HFF-Myc (cell line): Measurements from ENCODE around the gene UVRAG.

Source experiments
- DNase-seq: peaks from one replicate; pipeline ENCODE4 v3.0.0-alpha.2; 2011; ENCODE audit warnings: low read depth; ENCODE audit errors: extremely low read depth
- H3K4me3 ChIP-seq: replicated peaks from 2 replicates; pipeline ENCODE4 v1.5.1; 2011; ENCODE audit warnings: low read depth, mild to moderate bottlenecking, control low read depth, low read length
- TF ChIP-seq, protein P1 (sequence below): IDR thresholded peaks from 2 replicates; pipeline ENCODE4 v1.5.1; 2012; ENCODE audit warnings: mild to moderate bottlenecking, low read depth, low read length, control low read depth; ENCODE audit errors: missing control alignments

UVRAG gene

DNA sequence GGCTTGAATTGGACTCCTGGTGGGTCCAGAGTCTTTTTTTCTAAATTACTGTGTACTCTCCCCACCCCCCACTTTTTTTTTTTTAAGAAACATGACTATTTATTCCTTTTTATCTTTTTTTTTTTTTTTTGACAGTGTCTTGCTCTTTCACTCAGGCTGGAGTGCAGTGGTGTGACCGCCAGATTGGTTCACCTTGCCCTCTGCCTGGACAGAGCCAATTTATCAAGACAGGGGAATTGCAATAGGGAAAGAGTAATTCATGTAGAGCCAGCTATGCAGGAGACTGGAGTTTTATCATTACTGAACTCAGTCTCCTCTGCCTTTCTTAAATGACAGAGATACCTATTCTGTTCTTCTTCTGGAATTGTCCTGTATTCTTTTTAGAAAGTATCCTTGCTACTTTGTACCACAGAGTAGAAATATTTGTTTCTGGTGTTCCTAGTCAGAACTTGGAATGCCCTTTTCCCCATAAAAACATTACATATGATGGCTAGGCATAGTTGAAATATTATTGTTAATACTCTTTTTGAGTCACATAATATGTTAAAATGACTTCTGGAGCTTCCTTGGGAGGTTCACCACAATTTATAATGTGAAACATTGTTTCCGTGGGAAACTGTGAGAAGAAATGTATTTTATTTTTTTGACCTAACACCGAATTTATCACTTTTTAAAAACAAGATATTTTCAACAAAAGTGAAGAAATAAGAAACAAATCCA lies 95.6 kb downstream of the UVRAG start:
- no peak overlapping the region for H3K4me3 ChIP-seq
- TF ChIP-seq, protein P1, sequence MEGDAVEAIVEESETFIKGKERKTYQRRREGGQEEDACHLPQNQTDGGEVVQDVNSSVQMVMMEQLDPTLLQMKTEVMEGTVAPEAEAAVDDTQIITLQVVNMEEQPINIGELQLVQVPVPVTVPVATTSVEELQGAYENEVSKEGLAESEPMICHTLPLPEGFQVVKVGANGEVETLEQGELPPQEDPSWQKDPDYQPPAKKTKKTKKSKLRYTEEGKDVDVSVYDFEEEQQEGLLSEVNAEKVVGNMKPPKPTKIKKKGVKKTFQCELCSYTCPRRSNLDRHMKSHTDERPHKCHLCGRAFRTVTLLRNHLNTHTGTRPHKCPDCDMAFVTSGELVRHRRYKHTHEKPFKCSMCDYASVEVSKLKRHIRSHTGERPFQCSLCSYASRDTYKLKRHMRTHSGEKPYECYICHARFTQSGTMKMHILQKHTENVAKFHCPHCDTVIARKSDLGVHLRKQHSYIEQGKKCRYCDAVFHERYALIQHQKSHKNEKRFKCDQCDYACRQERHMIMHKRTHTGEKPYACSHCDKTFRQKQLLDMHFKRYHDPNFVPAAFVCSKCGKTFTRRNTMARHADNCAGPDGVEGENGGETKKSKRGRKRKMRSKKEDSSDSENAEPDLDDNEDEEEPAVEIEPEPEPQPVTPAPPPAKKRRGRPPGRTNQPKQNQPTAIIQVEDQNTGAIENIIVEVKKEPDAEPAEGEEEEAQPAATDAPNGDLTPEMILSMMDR, result no peak
- DNase-seq, result no peak

DNA sequence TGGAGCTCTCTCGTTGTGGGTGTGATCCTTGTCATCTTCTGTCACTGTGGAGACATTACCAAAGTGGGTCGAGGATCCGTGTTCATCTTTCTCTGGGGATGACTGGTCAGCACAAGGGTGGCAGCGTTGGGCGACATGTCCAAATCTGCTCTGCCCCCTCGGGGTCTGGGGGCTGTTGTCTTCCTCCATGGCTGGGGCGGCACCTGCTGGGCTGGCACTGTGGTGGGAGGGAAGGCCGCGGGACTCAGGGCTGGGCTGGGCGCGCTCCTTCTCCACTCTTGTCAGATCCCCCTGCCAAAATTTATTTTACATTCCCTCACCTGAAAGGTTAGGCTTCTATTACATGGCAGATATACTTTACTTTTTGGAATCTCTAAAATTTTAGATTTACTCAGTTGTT lies 96.4 kb downstream of the UVRAG start:
- no peak for DNase-seq
- no peak overlapping the region for H3K4me3 ChIP-seq
- TF ChIP-seq, protein P1, result no peak

DNA sequence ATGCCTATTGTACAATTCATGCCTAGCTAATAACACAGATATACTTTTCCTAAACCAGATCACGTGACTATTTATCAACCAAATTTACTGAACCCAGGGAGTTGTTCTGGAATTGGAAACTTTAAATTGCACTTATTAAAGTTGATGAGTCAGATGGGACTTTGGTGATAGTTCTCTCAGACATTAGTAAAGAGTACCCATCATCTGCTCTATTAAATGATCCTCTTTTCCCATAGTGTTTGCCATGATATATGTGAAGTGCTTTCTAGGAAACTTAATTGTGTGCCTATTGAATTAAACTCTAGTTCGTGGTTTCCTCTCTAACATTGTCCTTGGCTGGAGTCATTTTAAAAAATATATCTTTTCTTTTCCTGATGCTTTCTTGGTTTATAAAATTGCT lies 99.0 kb downstream of the UVRAG start:
- no peak overlapping the region for H3K4me3 ChIP-seq
- no peak for DNase-seq
- TF ChIP-seq, protein P1, result no peak

DNA sequence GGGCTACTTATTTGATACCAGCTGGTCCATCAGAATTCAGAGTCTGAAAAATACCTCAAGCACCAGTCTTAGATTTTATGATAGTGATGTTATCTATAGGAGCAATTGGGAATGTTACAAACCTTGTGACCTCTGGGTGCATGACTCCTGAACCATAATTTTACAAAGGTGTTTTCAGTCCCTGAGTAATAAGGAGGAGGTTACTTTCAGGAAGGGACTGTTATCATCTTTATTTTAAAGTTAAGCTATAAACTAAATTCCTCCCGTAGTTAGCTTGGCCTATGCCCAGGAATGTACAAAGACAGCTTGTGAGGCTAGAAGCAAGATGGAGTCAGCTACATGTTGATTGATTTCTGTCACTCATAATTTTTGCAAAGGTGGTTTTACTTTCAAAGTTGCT lies 101.9 kb downstream of the UVRAG start:
- H3K4me3 ChIP-seq, result no peak overlapping the region
- TF ChIP-seq, protein P1, result no peak
- no peak for DNase-seq

DNA sequence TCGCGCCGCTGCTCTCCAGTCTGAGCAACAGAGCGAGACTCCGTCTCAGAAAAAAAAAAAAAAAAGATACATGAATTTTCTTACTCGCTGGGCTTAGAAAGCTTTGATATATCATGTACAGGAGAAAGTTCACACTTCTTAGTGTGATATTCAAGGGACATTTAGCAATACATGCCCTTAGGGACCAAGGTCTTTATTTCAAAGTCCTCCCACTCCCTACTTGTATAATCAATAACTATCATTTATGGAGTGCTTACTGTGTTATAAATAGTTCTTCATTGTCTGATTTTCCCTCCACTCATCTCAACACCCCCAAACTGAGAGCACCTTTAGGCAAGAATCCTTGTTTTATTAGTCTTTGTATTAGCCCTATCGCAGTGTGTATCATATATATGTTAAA lies 103.3 kb downstream of the UVRAG start:
- H3K4me3 ChIP-seq, result no peak overlapping the region
- DNase-seq, result no peak
- TF ChIP-seq, protein P1, result no peak

DNA sequence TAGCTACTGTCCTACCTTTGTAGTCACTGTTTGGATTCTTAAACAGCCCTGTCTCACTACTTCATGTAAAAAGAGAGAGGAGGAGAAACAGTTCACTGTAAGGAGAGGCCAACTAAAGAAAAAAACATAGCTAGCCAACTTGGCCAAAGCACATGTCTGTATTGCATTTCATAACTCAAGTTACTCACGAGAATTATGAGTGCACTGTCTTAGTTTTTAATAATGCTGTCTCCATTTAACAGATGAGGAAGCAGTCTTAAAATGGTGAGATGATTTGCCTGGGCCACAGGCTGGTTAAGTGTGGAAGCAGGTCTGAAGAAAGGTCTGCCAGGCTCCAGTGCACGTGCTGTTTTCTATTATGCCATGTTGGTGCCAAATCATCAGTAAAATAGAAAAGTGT lies 104.5 kb downstream of the UVRAG start:
- TF ChIP-seq, protein P1, result no peak
- no peak overlapping the region for H3K4me3 ChIP-seq
- no peak for DNase-seq

DNA sequence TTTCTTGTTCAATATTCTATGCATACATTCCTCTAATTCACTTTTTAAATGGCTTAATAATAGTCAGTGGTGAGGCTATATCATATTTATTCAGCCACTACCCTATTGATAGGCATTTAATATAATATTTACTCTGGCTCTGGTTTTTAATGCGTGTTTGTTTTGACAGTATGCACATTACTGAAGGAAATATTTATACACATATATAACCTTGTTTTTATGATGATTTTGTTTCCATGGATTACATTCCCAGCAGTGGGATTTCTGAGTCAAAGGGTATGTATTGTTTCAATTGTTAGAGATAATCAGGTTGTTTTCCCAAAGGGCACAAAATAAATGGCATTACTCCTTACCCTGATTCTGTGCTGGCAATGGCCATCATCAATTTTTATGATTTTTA lies 105.8 kb downstream of the UVRAG start:
- DNase-seq, result no peak
- no peak overlapping the region for H3K4me3 ChIP-seq
- TF ChIP-seq, protein P1, result no peak
